HG03460 (cell line): ENCODE results near the gene GRIK5.
"Not testable (repeated sequence)": the region's sequence is repeated elsewhere in the genome, so short reads cannot be mapped to it uniquely, and the experiment has no call there.

Source experiments
- ATAC-seq: cut with Tn5 transposase; IDR thresholded peaks from one replicate; pipeline ENCODE4 v1.9.1; 2021; ENCODE audit not compliant: unreplicated experiment

Gene GRIK5

DNA sequence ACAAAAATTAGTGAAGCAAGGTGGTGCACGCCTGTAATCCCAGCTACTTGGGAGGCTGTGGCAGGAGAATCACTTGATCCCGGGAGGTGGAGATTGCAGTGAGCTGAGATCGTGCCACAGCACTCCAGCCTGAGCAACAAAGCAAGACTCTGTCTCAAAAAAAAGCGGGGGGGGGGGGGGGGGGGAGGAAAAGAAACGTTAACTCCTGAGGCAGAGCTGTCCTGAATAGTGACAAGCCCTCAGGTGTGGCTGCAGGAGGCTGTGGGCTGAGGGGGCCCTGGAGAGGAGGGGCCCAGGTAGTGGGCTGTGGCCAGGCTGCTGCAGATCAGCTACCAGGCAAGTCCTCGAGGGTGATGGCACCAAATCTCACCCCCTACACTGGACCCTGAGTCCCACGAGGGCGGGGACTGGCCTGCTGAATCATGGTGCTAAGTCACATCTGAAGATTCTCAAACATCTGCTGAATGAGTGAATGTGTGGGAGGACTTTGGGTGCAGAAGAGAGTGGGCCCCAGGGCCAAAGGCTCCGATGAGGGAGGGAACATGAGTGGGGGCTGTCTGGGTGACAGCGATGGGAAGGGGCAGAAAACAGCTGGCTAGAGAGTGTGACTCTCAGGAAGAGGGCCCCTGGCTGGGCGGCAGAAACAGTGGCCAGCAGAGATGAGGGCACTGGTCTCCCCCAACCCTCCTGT lies 51.4 kb downstream of the GRIK5 start:
- no peak for ATAC-seq

DNA sequence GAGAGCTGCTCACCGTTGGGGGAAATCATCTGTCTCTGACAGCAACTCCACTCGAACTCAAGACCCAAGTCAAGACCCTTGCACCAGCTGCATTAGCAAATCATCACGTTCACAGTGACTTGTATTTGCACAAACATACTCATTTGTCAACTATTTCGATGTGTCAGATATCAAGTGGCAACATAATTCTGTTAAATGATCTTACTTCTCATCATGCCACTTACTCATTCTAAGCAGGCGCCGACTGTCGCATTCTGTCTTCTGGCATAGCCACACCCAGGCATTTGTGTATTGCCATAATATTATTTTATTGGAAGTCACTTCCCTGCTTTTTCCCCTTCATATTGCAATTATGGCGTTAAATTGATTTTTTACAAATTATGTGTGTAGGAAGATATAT lies 53.0 kb downstream of the GRIK5 start:
- ATAC-seq = no peak

DNA sequence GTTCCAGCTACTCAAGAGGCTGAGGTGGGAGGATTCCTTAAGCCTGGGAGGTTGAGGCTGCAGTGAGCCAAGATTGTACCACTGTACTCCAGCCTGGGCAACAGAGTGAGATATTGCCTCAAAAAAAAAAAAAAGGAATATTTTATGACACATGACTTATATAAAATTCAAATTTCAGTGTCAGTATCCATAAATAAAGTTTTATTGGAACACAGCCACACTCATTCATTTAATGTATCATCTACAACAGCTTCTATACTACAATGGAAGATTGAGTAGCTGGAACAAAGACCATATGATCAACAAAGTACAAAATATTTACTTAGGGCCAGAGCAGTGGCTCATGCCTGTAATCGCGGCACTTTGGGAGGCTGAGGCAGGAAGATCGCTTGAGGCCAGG lies 57.3 kb downstream of the GRIK5 start:
- ATAC-seq = not testable (repeated sequence)

- ATAC-seq = no peak
These were observed 59.5 kb downstream of the GRIK5 start for GRCh38 chr19:42010245-42011126.

GRCh38 chr19:42006569-42006968 lies 63.4 kb downstream of the GRIK5 start:
- no peak for ATAC-seq

GRCh38 chr19:42005504-42005903 lies 64.5 kb downstream of the GRIK5 start:
- ATAC-seq = no peak

- ATAC-seq = no peak
These were observed 66.3 kb downstream of the GRIK5 start for GRCh38 chr19:42003506-42004294.

DNA sequence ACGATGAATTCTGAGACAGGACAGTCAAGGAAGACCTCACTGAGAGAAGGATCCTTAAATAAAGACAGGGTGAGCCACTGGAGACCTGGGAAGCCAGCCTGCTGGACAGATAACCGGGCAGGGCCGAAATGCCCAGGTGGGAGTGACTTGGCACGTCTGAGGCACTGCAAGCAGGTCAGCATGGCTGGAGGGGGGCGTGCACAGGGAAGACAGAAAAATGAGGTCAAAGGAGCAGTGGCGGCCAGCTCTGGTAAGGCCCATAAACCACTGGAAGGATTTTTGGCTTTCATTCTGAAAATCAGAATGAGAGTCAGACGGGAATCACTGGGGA lies 70.2 kb downstream of the GRIK5 start:
- ATAC-seq = no peak

DNA sequence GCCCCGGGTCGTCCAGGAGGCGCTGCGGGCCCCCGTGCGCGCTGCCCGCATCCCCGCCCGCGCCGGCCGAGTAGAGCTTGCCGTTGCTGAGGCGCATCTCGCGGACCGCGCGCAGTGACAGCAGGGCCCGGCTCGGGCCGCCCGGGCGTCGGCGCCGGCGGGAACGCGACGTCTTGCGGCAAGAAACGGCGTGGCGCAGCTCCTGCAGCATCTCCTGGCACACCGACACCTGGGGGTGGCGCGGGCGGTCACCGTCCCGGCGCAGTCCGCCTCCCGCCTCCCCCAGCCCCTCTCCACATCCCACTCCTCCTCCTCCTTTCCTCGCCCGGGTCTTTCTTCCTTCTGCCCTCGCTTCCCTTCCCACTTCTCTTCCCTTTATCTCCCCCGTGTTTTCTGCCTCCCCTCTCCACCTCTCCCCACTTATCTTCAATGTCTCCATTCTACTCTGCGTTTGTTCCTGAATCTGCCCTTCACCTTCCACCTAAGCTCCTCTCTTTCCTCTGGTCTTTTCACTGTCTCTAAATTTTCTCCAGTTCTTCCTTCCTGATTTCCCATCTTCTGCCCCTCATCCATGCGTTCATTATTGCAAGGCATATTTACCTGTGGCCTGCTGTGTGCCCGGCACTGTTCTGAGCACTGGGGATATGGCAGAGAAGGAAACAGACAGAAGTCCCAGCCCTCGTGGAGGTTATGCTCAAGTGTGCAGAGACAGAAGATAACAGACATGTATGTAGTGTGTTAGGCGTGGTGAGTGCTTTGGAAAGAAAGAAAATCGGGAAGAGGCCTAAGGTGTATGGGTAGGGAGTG lies 70.7 kb downstream of the GRIK5 start:
- ATAC-seq = no peak

- ATAC-seq = no peak
These were observed 71.6 kb downstream of the GRIK5 start for GRCh38 chr19:41998246-41999020.

DNA sequence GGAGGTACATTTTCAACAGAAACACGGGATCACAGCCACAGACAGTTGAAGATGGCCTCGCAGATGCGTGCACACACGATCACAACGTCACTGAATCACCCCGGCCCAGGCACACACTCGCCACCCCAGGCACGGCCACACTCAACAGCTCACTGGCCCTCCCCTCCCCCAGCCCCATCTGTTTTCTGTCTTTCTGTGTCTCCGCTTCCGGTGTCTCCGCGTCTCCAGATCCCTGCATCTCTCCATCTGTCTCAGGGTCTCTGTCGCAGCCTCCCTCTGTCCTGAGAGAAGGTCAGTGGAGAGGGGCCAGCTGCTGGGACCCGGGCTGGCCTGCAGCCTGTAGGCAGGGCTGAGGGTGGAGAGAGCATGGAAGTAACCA lies 72.2 kb downstream of the GRIK5 start:
- ATAC-seq = no peak

DNA sequence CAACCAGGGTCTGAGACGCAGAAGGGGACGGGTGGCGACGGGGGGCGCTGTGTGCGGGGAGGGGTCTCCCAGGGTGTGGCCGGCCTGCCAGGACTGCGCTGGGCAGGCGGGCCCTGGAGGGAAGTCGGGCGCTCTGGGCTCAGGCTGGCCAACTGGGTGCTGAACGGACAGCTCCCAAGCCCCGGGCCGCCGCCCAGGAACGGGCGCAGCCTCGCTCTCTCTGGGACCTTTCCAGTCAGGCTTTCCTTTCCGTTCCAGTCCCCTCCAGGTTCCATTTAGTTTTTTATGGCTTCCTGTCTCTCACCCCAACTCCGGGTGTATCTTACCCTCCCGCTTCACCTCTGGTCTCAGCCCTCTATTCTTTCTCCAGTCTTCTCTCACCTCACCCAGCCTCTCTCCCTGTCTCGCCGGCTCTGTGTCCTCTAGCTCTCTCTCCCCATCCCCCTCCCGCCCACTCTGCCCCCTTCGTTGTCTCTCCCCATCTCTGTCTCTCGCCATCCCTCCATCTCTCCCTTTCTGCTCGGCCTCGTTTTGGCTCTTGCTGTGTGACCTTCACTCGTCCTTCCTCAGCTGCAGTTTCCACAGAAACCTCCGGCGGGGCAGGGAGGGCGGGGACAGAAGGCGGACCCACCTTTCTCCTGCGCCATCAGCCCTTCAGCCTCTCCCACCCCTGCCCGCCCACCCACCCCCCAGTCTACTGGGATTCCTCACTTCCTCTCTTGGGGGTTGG lies 72.7 kb downstream of the GRIK5 start:
- ATAC-seq = no peak

- ATAC-seq = no peak
These were observed 73.8 kb downstream of the GRIK5 start for GRCh38 chr19:41995959-41996797.

- no peak for ATAC-seq
These were observed 74.7 kb downstream of the GRIK5 start for GRCh38 chr19:41994994-41995958.

GRCh38 chr19:41994521-41994971 lies 75.5 kb downstream of the GRIK5 start:
- ATAC-seq = no peak

DNA sequence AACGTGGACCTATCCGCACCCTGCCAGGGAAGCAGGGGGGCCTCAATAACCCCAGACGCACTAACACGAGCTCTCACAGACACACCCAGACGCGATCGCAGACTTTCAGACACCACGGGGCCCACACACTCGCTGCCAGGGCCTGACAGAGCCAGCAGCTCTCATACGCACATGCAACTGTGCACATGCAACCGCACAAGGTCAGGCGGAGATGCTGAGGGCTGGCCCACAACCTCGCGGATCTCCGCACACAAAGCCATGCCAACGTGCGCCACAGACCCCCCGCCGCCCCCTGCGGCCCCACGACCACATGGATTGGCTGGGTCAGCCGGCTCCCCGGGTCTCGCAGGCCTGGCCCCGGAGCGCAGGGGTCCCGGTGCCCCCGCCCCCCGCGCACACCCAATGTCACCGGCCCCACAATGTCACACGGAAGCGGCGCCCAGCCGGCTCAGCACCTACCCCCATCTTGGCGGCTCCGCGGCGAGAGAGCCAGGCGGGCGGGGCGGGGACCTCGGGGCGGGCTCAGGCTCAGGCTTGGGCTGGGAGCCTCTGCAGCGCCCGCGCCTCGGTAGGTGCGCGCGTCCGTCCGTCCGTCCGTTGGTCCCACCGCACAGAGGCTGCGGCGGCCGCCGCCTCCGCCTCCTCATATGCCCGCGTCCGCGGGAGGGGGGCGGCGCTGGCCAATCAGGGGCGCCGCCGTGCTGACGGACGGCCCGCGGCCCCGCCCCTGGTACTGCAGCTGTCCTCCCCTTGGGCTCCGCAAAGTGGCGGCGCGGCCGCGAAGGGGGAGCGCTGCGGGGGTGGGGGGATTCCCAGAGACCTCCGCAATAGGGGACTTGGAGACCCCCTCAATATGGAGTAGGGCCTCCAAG lies 76.2 kb downstream of the GRIK5 start, which contains the start of gene ATP1A3:
Gene ATP1A3 (minus strand): TSS at position 619 of the 872 bp plus-strand sequence. CDS start 154 bp downstream, at position 465.
- ATAC-seq = no peak
